AML-193 (cell line): Measurements from ENCODE around the gene SESN1.
"Not testable (repeated sequence)": the region's sequence is repeated elsewhere in the genome, so short reads cannot be mapped to it uniquely, and the experiment has no call there.

Source experiments
- DNase-seq, 2 experiments: peaks; one replicate each; lab custom pipeline; 2025; lab: John Stamatoyannopoulos, UW

The SESN1 gene

GRCh38 chr6:109095036-109095834 is 589 bp upstream of the SESN1 start, which contains the start of gene CEP57L1:
Gene CEP57L1, plus strand, starts transcription at chr6:109095507. Its CDS starts 49,715 bp downstream, at chr6:109145222.
- DNase-seq = peak; percentile 98 to 99

- DNase-seq = peak in 1 of 2 experiments; percentile 16
These were observed 772 bp downstream of the SESN1 start for GRCh38 chr6:109093732-109094415.

GRCh38 chr6:109092074-109092473 is 2.6 kb downstream of the SESN1 start:
- DNase-seq = no peak

GRCh38 chr6:109091314-109092024 is 3.2 kb downstream of the SESN1 start:
- DNase-seq = no peak

- DNase-seq = no peak
These were observed 5.7 kb downstream of the SESN1 start for GRCh38 chr6:109088995-109089394.

- DNase-seq = no peak
These were observed 6.9 kb downstream of the SESN1 start for GRCh38 chr6:109087661-109088264.

GRCh38 chr6:109084146-109084545 is 10.5 kb downstream of the SESN1 start:
- DNase-seq = not testable (repeated sequence)

- DNase-seq = no peak
These were observed 11.0 kb downstream of the SESN1 start for GRCh38 chr6:109083657-109084056.

GRCh38 chr6:109082188-109082577 is 12.5 kb downstream of the SESN1 start:
- DNase-seq = peak; percentile 32 to 33

- DNase-seq = no peak
These were observed 13.0 kb downstream of the SESN1 start for GRCh38 chr6:109081516-109082187.

GRCh38 chr6:109081026-109081425 is 13.6 kb downstream of the SESN1 start:
- DNase-seq = no peak

GRCh38 chr6:109079981-109080380 is 14.7 kb downstream of the SESN1 start:
- no peak for DNase-seq

GRCh38 chr6:109076377-109076776 is 18.3 kb downstream of the SESN1 start:
- no peak for DNase-seq

- DNase-seq = no peak
These were observed 18.7 kb downstream of the SESN1 start for GRCh38 chr6:109075934-109076333.

GRCh38 chr6:109074133-109074415 is 20.6 kb downstream of the SESN1 start:
- peak; percentile 23 to 37 for DNase-seq

- peak; percentile 81 to 90 for DNase-seq
These were observed 21.1 kb downstream of the SESN1 start for GRCh38 chr6:109073344-109074132.

GRCh38 chr6:109071125-109071917 is 23.3 kb downstream of the SESN1 start:
- no peak for DNase-seq

- DNase-seq = peak; percentile 76 to 80
These were observed 24.9 kb downstream of the SESN1 start for GRCh38 chr6:109069746-109070145.

GRCh38 chr6:109062767-109063352 is 31.8 kb downstream of the SESN1 start:
- DNase-seq = no peak

GRCh38 chr6:109062216-109062615 is 32.4 kb downstream of the SESN1 start:
- DNase-seq = no peak
